IPS-18c (cell line): ENCODE measurements around the gene FABP1.

Experiments
- H3K4me3 ChIP-seq: 2 replicates; pipeline ENCODE4 v1.7.0; 2013; ENCODE audit warnings: low read depth, mild to moderate bottlenecking, low read length, moderate library complexity; ENCODE audit not compliant: insufficient read depth
- H3K9me3 ChIP-seq: one replicate; pipeline ENCODE4 v1.6.1; 2013; ENCODE audit warnings: mild to moderate bottlenecking, low read length, moderate library complexity; ENCODE audit not compliant: control insufficient read depth, insufficient read depth

Gene FABP1

GRCh38 chr2:88123975-88124917 lies 3.6 kb downstream of the FABP1 start:
- no peak overlapping the region for H3K4me3 ChIP-seq

GRCh38 chr2:88123164-88123974 lies 4.5 kb downstream of the FABP1 start:
- no peaks in the 10 kb centered on the region for H3K9me3 ChIP-seq

More at GRCh38 chr2:88123975-88124917, 3.6 kb downstream of the FABP1 start:
- H3K9me3 ChIP-seq: no peaks in the 10 kb centered on the region

GRCh38 chr2:88122141-88122884 lies 5.5 kb downstream of the FABP1 start:
- no peaks in the 10 kb centered on the region for H3K9me3 ChIP-seq
- H3K4me3 ChIP-seq: no peak overlapping the region

More at GRCh38 chr2:88123164-88123974, 4.5 kb downstream of the FABP1 start:
- no peak overlapping the region for H3K4me3 ChIP-seq

GRCh38 chr2:88121678-88122077 lies 6.2 kb downstream of the FABP1 start:
- no peak overlapping the region for H3K4me3 ChIP-seq
- H3K9me3 ChIP-seq: no peaks in the 10 kb centered on the region

- Histone ChIP-seq H3K4me3 (no peak overlapping the region), H3K9me3 (no peaks in the 10 kb centered on the region)
These were observed 9.9 kb downstream of the FABP1 start for GRCh38 chr2:88117973-88118372.

GRCh38 chr2:88116669-88117432 lies 11.0 kb downstream of the FABP1 start:
- no peak overlapping the region for H3K4me3 ChIP-seq
- H3K9me3 ChIP-seq: no peaks in the 10 kb centered on the region

- H3K9me3 ChIP-seq: no peaks in the 10 kb centered on the region
- no peak overlapping the region for H3K4me3 ChIP-seq
These were observed 11.9 kb downstream of the FABP1 start for GRCh38 chr2:88115825-88116518.

- Histone ChIP-seq H3K4me3 (no peak overlapping the region), H3K9me3 (no peaks in the 10 kb centered on the region)
These were observed 13.0 kb downstream of the FABP1 start for GRCh38 chr2:88114889-88115288.

- Histone ChIP-seq H3K4me3 (no peak overlapping the region), H3K9me3 (no peaks in the 10 kb centered on the region)
These were observed 14.8 kb downstream of the FABP1 start for GRCh38 chr2:88113069-88113468.

GRCh38 chr2:88110830-88111229 lies 17.0 kb downstream of the FABP1 start:
- no peaks in the 10 kb centered on the region for H3K9me3 ChIP-seq
- H3K4me3 ChIP-seq: no peak overlapping the region

GRCh38 chr2:88108796-88109195 lies 19.1 kb downstream of the FABP1 start:
- Histone ChIP-seq H3K9me3 (no peaks in the 10 kb centered on the region), H3K4me3 (no peak overlapping the region)

- Histone ChIP-seq H3K9me3 (no peaks in the 10 kb centered on the region), H3K4me3 (no peak overlapping the region)
These were observed 27.4 kb downstream of the FABP1 start for GRCh38 chr2:88100489-88100858.

GRCh38 chr2:88099798-88100488 lies 27.9 kb downstream of the FABP1 start:
- Histone ChIP-seq H3K4me3 (no peak overlapping the region), H3K9me3 (no peaks in the 10 kb centered on the region)

- Histone ChIP-seq H3K4me3 (no peak overlapping the region), H3K9me3 (no peaks in the 10 kb centered on the region)
These were observed 29.3 kb downstream of the FABP1 start for GRCh38 chr2:88098558-88098900.

- H3K9me3 ChIP-seq: no peaks in the 10 kb centered on the region
- no peak overlapping the region for H3K4me3 ChIP-seq
These were observed 29.8 kb downstream of the FABP1 start for GRCh38 chr2:88097891-88098557.
